Ramos (cell line): ENCODE data around the gene SCLY.
"Not testable (repeated sequence)": the region's sequence is repeated elsewhere in the genome, so short reads cannot be mapped to it uniquely, and the experiment has no call there.

ENCODE experiments used
- in situ Hi-C: fragments of 300-500 bp; cut with MboI; formaldehyde crosslinking; loops from one replicate; pipeline ENCODE4 v1.14.3; 2022; ENCODE audit warnings: low sequenced_read_pairs; ENCODE audit not compliant: unreplicated experiment

Gene SCLY

GRCh38 chr2:238039151-238039550 lies 21.6 kb upstream of the SCLY start:
- in situ Hi-C loops: no loop called here

DNA sequence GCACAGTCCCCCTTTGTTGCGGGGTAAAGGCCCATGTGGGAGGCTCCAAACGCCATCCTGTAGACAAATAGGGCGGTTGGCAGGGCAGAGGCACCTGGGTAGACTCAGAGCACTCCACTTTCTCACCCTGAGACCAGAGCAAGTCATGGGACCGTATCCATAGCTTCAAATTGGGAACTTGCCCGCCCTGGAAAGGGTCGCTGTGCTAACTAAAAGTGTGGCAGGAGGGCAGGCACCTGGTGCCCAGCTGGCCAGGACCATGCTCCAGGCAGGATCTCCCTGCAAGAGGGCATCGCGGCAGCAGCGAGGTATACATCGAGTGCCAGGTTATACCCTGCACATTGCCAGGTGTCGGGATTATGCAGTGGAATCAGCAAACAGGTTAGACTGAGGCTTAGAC lies 20.8 kb upstream of the SCLY start:
- in situ Hi-C loops: no loop called here

- in situ Hi-C loops: no loop called here
Measured at GRCh38 chr2:238040918-238041317, 19.9 kb upstream of the SCLY start.

GRCh38 chr2:238042090-238042489 lies 18.7 kb upstream of the SCLY start:
- in situ Hi-C loops: no loop called here

DNA sequence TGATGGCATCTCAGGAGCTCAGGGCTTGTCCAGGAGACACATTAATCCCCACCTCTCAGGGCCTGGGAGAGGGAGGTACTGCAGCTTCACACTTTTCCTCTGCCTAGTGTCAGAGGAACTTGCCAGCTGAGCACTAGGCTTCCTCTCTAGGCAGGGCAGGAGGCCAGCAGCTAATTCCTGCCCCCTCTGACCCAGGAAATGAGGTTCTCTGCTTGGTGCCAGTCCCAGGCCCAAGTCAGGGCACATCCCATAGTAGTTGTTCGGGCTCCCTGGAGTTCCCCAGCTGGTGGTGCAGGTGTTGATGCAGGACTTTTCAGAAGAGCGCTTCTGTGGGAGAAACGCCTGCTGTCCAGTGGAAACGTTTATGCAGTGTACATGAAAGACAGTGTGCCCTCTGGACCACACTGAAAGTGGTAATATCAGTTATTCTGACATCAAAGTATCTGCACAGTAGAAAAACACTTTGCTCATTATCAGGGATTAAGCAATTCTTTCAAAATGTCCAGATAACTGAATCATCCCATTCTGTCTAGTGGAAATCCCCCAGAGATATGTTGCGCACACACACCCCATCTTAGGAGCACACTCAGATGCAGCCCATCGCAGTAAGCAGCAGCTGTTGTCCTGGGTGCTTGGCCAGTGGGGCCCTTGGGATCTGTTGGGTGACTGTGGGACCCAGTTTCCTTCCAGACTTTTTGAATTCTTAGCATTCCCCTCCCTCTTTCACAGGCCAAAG lies 17.8 kb upstream of the SCLY start:
- in situ Hi-C loops: no loop called here

GRCh38 chr2:238043851-238044250 lies 16.9 kb upstream of the SCLY start:
- in situ Hi-C loops: no loop called here

DNA sequence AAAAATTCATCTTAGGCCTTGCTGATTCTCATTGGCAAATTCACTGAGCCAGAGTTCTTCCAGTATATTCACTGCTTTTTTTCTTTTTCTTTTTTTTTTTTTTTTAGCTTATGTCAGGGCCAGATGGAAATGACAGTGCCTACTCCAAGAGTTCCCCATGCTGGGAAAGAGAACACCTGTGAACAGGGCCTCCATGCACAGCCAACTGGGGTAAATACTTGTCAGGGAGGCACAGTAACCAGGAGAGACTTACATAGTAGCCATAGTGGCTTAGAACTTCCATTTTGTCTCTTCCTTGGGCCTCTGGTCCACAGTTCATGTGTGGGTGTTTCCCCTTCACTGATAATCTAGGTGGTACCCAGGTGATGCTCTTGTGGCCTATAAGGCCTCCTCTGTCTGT lies 15.2 kb upstream of the SCLY start:
- in situ Hi-C loops: no loop called here

GRCh38 chr2:238046725-238047270 lies 14.0 kb upstream of the SCLY start:
- in situ Hi-C loops: no loop called here

GRCh38 chr2:238053191-238053776 lies 7.5 kb upstream of the SCLY start:
- in situ Hi-C loops: no loop called here

DNA sequence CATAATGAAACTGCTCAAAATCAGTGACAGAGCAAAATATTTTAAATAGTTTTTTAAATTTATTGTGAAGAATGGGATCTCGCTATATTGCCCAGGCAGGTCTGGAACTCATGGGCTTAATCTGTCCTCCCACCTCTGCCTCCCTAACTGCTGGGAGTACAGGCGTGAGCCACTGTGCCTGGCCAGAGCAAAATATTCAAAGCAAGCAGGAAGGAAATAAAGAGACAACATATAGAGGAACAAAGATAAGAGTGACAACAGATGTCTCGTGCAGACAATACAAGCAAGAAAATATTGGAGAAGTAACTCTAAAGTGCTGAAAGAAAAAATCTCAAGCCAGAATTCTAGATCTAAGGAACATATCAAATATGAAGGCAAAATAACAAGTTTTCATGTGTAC lies 5.0 kb upstream of the SCLY start:
- in situ Hi-C loops: no loop called here

DNA sequence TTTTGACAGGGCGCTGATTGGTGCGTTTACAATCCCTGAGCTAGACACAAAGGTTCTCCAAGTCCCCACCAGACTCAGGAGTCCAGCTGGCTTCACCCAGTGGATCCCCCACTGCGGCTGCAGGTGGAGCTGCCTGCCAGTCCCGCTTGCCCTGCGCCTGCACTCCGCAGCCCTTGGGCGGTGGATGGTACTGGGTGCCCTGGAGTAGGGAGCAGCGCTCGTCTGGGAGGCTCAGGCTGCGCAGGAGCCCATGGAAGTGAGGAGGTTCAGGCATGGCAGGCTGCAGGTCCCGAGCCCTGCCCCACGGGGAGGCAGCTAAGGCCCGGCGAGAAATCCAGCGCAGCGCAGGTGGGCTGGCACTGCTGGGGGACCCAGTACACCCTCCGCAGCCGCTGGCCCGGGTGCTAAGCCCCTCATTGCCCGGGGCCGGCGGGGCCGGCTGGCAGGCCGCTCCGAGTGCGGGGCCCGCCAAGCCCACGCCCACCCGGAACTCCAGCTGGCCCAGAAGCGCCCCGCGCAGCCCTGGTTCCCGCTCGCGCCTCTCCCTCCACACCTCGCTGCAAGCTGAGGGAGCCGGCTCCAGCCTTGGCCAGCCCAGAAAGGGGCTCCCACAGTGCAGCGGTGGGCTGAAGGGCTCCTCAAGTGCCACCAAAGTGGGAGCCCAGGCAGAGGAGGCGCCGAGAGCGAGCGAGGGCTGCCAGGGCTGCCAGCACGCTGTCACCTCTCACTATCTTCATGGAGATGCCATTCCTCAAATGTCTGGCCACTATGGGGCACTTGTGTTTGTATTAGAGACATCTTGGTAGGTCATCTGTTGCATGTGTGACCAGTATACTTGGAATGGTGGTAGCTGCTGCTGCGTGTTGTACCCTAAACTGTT lies 2.9 kb upstream of the SCLY start:
- in situ Hi-C loops: not testable (repeated sequence)

DNA sequence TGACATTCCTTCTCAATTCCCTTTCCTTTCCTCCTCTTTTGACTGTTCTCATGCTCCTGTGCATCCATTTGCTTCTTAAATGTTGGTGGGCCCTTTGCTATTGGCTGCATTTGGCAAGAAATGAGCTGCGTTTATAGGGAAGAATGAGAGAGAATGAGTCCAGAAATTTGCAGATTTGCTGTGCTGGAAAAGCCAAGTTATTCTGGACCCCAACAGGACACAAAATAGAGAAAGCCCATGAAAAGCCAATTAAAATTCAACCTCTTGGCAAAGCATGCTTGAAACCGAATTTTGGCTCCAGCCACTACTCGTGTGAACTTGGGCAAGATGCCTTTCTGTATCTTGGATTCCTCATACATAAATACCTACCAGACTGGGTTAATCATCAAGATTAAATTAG lies 1.3 kb upstream of the SCLY start:
- in situ Hi-C loops: no loop called here

GRCh38 chr2:238060096-238060541 lies 682 bp upstream of the SCLY start:
- in situ Hi-C loops: no loop called here

DNA sequence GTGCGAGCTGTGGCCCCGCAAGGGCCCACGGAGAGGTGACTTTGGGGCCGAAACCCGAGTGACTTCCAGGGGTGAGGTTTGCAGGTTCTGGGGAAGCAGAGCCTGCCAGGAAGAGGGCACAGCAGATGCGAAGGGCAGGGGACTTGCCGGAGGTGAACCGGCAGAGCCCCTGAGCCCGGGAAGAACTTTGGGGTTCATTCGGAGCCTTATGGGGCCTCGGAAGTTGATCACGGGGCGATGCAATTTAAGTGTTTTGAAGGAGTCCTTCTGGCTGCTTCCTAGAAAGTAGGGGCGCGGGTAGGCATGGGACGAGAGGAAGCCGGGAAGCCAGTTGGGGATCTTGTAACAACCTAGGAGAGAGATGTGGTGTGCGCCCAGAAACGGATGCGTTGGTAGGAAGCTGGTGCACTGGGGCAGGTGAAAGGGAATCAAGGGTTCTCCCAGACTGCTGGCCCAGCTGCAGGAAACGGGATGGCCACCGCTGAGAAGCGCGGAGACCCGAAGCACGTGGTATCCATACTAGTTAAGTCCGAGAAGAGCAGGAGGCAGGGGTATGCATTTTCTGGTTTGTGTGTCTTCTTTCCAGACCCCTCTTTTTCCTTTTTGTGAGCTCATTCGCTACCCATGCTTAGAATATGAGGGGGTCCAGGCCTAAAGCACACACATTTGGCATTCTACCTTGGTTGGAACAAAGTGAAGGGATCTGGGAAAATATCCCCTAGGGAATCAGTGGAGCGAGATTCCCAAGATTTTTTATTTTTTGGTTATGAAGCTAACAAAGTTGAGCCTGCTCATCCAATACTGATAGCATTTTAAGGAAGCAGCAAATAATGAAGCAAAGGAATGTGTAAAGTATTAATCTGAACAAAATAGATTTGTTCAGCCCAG lies 758 bp downstream of the SCLY start:
- in situ Hi-C loops: no loop called here

DNA sequence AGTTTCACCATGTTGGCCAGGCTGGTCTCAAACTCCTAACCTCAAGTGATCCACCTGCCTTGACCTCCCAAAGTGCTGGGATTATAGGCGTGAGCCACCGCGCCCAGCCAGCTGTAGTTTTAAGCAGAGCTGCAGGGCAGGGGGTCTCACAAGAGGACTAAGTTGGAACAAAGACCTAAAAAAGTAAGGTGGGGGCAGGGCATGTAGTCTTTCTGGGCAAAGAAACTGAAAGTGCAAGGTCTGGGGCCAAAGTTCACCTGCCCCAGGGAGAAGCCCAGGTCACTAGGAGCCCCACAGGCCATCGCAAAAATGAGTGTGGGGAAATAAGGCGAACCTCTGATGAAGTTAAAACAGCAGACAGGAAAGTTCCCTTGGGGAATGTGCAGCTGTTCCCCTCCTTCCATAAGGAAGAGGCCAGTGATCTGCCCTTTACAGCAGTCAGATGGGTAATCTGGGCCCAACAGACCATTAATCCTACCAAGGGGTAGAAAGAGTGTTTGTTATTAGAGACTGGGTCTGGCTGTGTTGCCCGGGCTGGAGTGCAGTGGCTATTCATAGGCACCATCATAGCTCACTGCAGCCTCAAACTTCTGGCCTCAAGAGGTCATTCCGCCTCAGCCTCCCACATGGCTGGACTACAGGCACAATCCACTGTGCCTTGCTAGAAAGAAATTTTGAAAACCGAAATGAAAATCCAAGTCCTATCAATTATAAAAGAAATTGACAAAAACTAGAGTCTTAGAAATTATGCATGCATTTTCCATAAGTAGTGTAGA lies 2.8 kb downstream of the SCLY start:
- in situ Hi-C loops: no loop called here

DNA sequence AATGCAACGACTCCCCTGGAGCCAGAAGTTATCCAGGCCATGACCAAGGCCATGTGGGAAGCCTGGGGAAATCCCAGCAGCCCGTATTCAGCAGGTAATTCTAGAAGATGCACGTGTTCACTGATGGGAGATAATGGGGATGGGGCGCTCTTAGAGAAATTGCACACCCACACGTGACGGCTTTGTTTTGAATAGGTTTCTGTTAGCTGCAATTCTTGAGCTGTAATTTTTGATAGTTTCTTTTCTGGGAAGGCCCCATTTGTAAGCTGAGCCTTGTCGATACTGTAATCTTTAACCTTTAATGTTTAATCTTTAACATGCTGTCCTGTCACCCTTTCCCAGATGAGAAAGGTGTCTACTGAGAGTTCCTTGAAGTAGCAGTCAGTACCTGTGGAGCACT lies 3.6 kb downstream of the SCLY start:
- in situ Hi-C loops: no loop called here

DNA sequence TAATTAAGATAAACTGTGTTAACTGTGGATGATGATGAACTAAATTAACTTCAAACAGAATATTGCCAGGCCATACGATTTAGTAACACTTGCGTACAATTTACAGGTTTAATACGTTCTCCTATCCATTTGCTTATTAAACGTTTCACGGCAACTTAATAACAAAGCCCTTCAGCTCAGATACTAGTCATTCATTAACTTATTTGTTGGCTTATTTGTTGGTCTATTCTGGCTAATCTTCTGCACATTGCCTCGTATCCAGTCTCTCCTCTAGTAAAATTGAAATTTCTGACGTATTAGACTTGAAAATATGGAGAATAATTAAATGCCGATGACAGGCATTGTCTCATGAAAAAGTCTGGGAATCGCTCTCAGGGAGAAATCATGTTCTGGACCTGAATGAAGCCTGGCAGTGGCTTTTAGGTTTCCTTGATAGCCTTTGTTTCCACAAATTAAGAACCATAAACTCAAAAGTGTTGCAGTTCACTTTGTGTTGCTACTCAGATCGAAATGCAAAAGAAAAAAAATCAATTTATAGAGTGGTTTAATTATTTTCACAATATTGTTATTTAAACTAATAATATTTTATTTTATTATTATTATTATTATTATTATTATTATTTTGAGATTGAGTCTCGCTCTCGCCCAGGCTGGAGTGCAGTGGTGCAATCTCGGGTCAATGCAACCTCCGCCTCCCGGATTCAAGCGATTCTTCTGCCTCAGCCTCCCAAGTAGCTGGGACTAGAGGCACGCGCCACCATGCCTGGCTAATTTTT lies 4.5 kb downstream of the SCLY start:
- in situ Hi-C loops: no loop called here

DNA sequence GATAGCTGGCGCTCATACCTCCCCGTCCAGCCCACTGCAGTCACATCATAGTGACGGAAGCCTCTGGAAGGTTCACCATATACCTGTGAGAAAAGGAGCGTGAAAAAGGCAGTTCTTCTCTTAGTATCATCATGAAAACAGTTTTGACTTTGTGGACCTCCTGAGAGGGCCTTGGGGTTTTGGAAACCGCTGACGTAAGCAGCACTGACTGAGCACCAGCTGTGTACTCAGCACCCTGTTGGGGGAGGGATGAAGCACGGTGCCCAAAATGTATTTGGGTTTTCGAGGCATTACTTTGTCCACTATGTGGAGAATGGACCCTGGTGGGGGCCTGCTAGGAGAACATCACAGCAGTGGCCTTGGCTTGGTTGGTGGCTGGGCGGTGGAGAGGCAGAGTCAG lies 5.4 kb downstream of the SCLY start:
- in situ Hi-C loops: no loop called here
